GM18508 (cell line): ENCODE measurements around the gene OR5B17.
"Not testable (repeated sequence)": the region's sequence is repeated elsewhere in the genome, so short reads cannot be mapped to it uniquely, and the experiment has no call there.

Experiments
- ATAC-seq: cut with Tn5 transposase; IDR thresholded peaks from one replicate; pipeline ENCODE4 v1.9.1; 2021; ENCODE audit warnings: moderate number of reproducible peaks; ENCODE audit not compliant: insufficient read depth, unreplicated experiment

The OR5B17 gene

DNA sequence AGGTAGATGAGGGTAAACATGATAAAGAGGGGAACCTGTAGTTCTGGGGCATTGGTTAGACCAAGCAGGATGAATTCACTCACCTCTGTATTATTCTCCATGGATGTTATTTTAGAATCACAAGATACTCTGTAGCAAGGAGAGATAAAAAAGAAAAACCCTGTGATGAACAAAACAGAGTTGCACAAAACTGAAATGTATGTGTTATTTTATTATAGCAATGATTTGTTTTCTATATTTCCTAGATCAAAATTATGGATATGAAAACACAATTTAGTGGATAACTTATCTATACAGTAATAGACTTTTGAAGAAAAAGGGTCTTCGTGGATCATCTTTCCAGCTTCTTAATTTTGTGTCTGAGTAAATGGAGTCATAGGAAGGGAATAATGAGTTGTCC is at the start of gene OR5B17:
TSS of gene OR5B17 (minus strand) at position 101 of the 400 bp plus-strand sequence. CDS start at position 101, 0 bp downstream.
- ATAC-seq: no peak

DNA sequence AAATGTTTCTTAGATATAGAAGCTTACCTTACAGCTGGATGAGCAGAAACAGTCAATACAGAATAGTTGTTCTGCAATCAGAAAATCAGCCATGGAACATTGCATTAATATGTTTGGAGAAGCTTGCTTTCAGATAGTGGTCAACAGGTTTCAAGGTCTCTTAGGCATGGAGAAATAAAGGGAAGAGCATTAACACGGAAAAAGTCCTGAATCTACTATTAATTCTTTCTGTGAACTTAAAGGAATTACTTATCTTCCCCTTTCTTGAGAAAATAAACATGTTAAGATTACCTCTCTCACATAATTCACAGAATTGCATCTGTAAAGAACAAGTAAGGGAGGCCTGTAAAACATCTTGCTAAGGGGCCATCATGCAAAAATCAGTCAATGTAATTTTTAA is 47.9 kb upstream of the OR5B17 start, which contains the start of gene OR5B3:
TSS of gene OR5B3 (minus strand) at position 101 of the 400 bp plus-strand sequence. CDS start 3,465 bp downstream, outside the sequence.
- no peak for ATAC-seq

DNA sequence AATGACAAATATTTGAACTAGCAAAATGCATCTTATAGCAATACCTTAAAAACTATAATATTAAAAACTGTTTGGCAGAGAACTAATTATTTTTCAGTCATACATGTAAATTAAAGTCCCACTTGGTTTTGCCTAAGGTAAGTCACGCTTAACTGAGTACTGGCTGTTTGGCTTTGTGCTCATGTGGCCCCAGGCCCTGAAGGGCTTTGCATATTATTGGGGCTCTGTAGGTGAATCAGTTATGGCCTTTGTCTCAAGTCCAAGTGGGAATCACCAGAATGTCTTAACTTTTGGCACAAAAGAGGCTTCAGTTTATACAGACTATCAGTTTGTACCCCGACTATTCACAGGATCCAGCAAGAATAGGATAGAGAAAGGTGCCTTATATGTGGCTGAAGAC is 40.8 kb upstream of the OR5B17 start:
- not testable (repeated sequence) for ATAC-seq

DNA sequence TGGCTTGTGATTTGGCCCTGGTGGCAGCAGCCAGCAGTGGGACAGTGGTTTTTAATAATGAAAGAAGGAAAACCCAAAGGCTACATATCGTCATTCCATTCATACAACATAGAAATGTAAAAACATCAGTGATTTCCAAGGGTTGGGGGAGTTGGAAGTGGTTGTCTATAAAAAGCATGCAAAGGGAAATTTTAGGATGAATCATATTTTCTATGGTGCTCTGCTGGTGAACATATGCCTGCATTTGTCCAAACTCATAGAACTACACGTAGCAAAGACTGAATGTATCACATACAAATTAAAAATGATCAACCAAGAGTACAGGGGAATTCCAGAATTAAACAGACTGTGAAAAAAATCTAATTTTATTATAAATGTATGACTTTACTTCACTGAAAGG is 36.7 kb upstream of the OR5B17 start:
- no peak for ATAC-seq

DNA sequence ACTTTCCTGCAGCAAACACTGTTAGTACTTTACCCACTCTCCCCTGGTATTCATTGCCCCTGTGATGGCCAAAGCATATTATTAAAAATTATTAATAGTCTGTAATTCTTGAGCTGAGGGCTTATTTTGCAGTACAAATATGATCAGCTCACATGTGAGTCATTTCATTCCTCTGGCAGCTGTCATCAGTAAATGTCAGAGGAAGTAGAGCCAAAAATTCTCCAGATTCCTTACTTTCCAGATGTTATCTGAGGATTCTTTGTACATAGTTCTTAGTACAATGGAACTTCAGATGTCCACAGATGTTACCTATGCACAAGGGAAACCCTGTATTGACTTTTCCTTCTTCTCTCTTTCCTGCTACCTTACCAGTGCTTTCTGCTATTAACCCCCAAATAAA is 35.3 kb upstream of the OR5B17 start:
- ATAC-seq: no peak

DNA sequence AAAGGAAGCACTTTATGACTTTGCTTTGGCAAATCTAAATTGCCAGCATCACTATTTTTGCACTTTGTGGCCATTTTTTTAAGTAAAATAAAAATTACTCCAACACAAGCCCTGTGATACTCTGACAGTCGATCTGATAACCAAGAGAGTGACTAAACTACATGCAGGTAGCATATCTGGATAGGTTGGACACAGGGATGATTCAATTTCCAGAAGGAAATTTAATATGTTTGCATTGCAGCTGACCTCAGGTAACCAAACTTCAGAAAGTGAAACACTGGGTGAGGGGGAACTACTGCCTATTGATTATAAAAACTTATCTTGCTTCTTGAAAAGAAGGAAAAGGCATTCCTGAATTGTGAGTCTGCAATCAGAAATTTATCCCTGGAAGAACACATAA is 33.9 kb upstream of the OR5B17 start:
- no peak for ATAC-seq

DNA sequence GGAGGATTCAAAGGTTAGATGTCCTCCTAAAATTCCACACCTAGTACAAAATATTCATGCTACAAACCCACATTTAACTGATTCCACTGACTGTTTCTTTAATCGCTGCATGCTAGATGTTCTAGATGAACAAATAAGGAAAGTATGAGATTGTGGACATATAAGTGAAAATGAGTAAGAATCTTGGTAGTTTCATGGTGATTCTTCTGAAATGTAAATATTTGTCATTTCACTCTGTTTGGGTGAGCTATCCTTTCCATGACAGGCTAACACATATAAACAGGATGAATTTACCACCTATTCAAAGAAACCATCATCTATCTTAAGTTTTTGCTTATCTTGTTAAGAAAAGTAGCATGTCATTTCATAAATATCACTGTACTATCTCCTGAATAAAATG is 33.0 kb upstream of the OR5B17 start:
- ATAC-seq: no peak

DNA sequence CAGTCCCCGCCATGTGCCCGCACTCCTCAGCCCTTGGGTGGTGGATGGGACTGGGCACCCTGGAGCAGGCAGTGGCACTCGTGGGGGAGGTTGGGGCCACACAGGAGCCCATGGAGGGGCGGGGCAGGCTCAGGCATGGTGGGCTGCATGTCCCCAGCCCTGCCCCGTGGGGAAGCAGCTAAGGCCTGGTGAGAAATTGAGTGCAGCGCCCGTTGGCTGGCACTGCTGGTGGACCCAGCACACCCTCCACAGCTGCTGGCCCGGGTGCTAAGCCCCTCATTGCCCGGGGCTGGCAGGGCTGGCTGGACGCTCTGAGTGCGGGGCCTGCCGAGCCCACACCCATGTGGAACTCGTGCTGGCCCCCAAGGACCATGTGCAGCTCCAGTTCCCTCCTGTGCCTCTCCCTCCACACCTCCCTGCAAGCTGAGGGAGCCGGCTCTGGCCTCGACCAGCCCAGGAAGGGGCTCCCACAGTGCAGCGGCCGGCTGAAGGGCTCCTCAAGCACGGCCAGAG is 31.7 kb upstream of the OR5B17 start:
- no peak for ATAC-seq

DNA sequence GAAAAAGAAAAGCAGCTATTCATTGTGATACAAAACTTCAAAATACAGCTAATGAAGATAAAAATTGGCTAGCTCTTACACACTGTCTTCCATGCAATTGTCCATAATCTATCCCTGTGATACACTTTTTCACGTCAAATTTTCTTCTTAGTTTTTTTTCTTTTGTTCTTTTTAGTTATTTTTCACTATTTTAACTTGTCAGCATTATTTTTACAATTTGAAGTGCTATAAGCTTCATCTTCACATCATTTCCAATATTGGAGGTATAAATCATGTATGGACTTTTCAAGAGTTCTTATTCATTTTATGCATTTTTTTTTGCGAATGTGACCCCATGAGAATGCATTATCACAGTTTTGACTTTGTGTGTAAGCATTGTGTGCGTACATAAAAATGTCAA is 4.1 kb downstream of the OR5B17 start:
- no peak for ATAC-seq

DNA sequence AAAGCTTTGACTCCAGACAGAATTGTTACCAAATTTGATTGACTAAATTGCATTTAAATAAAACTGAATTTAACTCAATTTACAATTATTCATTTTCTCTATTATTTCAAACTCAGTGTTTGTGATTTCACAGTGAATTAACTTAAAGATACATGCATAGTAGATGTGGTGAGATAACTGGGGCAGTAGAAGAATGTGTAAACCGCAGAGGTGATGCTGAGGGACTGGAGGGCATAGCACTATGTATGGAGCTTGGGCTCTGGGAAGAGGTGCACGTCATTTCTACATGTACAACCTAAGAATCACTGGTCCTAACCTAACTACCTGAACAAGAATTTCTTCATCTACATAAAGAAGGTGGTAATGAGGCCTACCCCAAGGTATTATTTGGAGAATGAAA is 13.7 kb downstream of the OR5B17 start:
- no peak for ATAC-seq

DNA sequence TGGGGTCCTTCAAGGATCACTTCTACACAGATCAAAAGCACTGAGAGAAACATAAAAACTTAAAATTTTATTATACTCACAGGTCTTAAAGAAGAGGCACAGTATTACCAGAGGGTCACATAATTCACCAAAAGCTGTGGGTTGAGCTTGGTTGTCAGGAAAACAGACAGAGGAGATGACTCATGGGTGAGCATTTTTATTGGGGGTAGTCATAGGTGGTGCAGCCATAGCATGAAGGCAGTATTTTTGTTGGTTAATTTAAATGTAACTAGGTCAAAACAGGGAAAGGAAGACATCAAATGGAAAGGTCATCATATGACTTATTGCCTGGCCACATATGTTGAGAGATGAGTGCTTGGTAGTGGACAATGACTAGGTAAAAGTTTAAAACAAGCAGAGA is 24.2 kb downstream of the OR5B17 start:
- ATAC-seq: no peak

DNA sequence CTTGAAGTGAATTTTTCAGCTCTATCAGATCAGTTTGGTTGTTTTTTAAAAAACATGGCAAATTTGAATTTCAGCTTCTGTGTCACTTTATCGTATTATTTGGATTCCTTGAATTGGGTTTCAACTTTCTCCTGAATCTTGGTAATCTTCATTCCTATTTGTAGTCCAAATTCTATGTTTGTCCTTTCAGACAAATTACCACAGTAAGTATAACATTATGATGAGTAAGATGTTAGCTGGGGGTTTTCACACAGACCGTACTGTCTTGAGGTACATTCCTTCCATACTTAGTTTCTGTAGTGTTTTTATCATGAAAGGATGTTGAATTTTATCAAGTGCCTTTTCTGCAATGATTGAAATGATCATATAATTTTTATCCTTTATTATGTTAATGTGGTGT is 28.0 kb downstream of the OR5B17 start:
- no peak for ATAC-seq

DNA sequence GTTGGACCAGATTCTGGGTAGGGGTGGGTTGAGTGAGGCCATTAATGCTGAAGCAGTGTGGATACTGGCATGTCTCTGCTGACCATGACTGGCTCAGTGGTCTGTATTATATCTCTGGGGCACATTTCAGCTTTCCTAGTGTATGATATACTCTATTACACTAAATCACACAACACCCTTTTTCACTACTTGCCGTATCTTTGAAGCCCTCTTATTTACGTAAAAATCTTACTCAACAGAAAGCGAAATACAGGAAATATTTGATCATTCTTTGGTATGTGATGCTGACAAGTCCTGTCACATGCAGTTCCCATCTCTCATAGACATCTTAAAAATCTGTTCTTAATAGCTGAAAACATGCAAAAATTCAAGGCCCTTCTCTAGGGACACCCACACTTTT is 40.3 kb downstream of the OR5B17 start:
- no peak for ATAC-seq

DNA sequence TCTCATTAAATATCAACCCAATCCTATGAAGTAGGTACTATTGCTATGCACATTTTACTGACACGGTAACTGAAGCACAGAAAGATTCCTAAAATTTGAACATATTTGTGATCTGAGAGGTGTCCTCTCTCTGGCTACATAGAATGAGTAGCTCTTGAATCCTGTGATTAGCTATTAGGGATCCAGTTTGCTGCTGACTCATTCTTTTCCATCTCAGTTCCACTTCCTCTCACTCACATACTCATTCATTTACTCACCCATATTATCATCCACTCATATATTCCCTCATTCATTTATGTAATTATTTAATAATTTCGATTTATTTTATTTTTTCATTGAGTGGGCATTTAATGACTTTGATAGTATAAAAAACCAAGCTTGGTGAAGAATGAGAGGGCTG is 42.7 kb downstream of the OR5B17 start:
- peak; percentile 80 for ATAC-seq
